HG03457 (cell line): ENCODE data around the gene CYP2U1.
"Not testable (repeated sequence)": the region's sequence is repeated elsewhere in the genome, so short reads cannot be mapped to it uniquely, and the experiment has no call there.

Source experiments
- ATAC-seq: cut with Tn5 transposase; IDR thresholded peaks from one replicate; pipeline ENCODE4 v1.9.1; 2021; ENCODE audit warnings: moderate number of reproducible peaks; ENCODE audit not compliant: unreplicated experiment

Gene CYP2U1

DNA sequence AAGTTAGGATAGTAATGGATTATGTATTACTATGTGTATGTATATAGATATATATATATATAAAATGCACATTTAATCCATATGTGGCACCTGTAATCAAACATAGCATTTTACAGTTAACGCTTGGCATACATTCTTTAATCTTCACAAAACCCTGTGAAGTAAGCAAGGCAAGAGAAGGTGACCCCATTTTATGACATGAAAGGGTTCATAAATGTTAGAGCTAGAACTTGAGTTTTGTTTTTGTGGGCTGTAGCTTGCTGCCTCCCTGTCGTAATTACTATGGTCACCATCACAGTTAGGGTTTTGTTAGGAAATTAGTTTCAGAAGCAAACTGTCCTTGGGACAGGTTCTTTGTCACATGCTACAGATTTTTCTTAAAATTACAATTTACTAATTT is 13.8 kb upstream of the CYP2U1 start:
- ATAC-seq: no peak

- ATAC-seq: no peak
Observed at GRCh38 chr4:107922486-107923473, 8.6 kb upstream of the CYP2U1 start.

- not testable (repeated sequence) for ATAC-seq
Observed at GRCh38 chr4:107925713-107926112, 5.6 kb upstream of the CYP2U1 start.

- ATAC-seq: not testable (repeated sequence)
Observed at GRCh38 chr4:107926875-107927274, 4.5 kb upstream of the CYP2U1 start.

GRCh38 chr4:107931775-107932321 is 499 bp downstream of the CYP2U1 start:
- ATAC-seq: peak; percentile 12

DNA sequence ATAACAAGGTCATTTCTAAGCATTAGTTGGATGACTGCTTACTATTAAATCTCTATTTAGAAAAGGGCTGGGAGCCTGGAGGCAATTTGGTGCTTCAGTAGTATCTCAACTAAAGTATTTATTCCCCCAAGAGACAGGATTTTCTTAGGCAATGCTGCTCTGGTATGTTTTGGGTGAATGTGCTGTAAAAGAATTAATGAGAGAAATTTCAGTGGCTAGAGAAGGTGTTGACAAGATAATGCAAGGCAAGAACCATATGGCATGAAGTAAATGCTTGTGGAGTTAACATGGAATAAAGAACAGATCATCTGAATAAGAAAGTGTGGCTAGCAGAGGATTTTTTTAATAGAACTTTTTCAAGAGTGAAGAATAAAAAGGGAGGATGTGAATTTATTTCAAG is 3.9 kb downstream of the CYP2U1 start:
- ATAC-seq: no peak

GRCh38 chr4:107937040-107937439 is 5.7 kb downstream of the CYP2U1 start:
- no peak for ATAC-seq

DNA sequence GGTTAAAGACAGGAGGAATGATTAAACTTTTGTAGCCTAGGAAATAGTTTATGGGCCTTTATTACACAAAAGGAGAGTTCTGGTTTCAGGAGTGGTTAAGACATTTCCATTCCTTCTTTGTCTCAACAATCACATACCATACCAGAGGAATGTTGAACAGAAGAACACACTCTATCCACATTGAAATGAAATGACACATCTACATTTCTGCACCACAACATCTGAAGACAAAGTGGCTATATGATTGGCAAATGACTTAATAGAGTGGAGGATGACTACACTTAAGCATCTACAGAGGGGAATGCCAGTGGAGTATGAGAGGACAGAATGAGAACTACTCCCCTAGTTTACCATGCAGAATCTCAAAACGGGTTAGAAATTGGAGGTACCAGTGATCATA is 8.0 kb downstream of the CYP2U1 start:
- no peak for ATAC-seq

DNA sequence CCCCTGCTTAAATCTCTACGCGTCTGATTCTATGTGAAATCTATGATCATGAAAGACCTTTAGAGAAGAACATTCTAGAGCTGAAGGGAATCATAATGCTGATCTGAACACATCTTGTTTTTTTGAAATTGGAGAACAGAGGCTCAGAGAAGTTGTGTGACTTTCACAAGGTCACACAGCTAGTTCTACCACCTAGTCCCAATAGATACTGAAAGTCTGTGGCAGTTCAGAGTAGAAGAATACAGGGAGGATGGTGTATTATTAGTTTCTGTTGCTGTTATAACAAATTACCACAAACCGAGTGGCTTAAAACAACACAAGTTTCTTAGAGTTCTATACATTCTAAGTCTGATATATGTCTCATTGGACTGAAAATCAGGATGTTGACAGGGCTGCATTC is 14.5 kb downstream of the CYP2U1 start:
- no peak for ATAC-seq

DNA sequence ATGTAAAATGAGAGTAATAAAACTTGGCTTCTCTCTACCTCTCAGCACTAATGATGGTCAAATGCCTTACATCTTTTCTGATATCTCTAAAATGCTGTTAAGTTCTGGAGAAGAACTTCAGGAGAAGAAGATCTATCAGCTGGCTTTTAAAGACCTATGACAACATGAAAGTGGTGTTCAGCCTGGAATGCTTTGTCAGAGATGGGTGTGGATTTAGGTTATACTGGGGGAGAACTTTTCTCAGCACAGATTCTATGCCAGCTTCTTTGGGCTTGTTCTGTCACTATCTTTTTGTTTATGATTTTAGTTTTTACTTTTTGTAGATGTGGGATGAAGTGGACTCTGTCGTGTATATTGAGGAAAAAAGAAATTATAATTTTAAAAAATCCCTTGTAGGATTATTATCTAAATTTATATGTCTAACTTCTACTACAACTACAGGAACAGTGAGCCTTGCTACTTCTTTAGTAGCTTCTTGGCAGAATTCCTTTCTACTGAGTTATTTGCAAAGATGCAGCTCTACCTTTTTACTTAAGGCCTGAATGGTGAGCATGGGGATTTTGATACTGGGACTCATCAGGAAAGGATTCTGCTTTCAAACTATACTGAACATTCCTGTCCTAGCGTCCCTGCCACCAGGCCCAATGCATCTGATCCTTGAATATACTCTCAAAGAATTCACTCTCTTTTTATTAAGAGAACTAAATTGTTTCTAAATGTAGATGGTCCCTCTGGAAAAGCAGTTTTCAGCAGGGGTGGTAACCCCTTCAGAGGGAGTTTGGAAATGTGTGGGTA is 19.6 kb downstream of the CYP2U1 start:
- no peak for ATAC-seq

DNA sequence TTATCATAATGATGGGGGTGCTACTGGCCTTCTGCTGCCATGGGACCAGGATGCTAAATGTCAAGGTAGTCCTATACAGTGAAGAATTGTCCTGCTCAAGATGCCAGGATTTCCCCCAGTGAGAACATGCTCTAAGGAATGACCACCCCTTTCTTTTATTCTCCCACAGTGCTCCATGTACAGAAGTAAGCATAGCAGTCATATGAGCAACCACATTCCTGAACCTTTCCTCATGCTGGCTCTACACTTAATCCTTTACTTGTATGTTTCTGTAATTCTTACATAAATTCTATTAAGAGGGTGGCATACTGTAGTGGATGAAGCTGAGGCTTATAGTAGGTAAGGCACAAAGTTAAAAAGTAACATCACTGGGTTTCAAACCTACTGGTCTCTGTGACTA is 20.2 kb downstream of the CYP2U1 start:
- ATAC-seq: no peak

DNA sequence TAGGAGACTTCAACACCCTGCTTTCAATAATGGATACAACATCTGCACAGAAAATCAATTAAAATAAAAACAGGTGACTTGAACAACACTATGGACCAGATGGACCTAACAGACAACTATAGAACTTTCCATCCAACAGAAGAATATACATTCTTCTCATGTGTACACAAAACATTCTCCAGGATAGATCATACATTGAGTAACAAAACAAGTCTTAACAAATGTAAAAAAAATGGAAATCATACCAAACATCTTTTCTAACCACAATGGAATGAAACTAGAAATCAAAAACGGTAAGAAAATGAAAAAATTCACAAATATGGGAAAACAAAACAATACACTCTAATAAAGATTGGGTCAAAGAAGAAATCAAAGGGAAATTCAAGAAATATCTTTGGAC is 24.7 kb downstream of the CYP2U1 start:
- no peak for ATAC-seq

DNA sequence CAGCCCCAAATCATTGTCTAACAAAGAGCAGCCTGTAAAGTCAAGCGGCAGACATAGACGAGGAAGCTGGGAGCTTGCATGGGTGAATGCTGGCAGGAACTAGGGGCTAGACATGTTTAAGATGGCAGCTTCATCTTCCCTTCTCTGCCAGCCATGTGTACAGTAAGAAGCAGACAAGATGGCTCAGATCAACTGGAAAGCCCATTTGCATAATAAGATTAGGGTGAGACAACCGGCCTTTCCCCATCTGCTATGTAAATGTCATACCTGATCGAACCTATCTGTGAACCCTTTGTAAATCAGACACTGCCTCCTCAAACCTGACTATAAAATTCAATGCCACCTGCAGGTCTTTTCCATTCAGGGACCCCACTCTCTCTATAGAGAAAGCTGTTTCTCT is 35.6 kb downstream of the CYP2U1 start:
- ATAC-seq: no peak

DNA sequence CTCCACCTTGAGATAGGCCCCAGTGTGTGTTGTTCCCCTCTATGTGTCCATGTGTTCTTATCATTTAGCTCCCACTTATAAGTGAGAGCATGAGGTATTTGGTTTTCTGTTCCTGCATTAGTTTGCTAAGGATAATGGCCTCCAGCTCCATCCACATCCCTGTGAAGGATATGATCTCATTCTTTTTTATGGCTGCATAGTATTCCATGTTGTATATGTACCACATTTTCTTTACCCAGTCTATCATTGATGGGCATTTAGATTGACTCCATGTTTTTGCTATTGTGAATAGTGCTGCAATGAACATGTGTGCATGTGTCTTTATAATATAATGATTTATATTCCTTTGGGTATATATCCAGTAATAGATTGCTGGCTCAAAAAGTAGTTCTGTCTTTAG is 36.2 kb downstream of the CYP2U1 start:
- ATAC-seq: not testable (repeated sequence)

- not testable (repeated sequence) for ATAC-seq
Observed at GRCh38 chr4:107967921-107968320, 36.6 kb downstream of the CYP2U1 start.

DNA sequence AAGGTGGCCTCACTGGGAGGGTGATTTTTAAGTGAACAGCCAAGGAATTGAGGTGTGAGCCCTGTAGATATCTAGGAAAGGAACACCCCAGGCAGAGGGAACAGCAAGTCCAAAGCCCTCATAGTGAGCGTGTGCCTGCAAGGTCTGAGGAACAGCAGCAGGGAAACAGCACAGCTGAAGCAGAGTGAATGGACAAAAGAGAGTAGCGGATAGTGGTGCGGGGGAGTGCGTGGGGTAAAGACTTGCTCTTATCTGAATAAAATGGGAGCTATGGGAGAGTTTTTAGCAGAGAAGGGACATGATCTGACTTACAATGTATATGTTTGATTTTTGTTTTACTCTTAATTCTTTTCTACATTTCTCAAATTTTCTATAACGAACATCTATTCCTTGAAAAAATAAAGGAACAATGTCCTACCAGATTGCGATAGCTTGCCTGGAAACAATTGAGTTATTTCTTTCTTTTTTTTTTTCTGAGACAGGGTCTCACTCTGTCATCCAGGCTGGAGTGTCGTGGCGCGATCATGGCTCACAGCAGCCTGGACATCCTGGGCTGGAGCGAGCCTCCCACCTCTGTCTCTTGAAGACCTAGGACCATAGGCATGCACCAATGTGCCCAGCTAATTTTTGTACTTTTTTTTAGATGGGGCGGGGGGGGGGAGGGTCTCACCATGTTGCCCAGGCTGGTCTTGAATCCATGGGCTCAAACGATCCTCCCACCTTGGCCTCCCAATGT is 38.9 kb downstream of the CYP2U1 start:
- ATAC-seq: no peak

DNA sequence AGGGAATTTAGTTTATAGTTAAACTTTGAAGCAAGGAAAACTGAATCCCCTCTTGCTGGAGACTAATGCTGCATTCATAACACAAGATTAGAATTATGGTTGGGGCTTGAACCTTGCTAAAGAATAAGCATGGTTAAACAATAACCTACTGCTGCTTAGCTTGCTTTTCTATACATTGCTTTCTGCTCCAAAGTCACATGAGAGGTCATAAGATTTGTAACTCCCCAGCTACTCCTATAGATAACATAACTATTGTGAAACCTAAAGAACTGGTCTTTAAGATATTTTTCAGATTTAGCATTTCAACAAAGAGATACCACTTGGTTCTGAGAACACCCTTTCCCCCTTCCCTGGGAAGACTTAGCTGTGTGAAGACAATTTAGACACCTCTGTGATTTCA is 41.3 kb downstream of the CYP2U1 start:
- no peak for ATAC-seq

- no peak for ATAC-seq
Observed at GRCh38 chr4:107974523-107974922, 43.2 kb downstream of the CYP2U1 start.

DNA sequence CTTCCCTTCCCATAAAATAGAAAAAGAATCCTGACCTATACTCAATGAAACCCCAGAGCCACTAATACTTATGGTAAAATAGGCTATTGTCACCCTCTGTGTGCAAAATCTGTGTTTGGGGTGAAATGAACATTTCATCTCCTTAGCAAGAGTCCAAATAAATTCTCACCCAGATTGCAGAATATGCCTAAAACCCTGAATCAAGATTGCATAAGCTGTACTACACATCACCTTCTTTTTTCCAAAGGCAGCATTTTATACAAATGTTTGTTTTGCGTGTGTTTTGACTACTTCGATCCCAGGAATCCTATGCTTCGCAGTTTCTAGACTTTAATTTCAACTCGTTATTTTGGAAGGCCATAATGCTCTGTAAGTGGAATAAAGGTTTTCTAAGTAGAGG is 46.1 kb downstream of the CYP2U1 start:
- ATAC-seq: no peak

- ATAC-seq: no peak
Observed at GRCh38 chr4:107977966-107978705, 46.8 kb downstream of the CYP2U1 start.
